HG03159 (cell line): ENCODE results near the gene SKAP1.
"Not testable (repeated sequence)": the region's sequence is repeated elsewhere in the genome, so short reads cannot be mapped to it uniquely, and the experiment has no call there.

Experiments used
- ATAC-seq: cut with Tn5 transposase; IDR thresholded peaks from one replicate; pipeline ENCODE4 v1.9.1; 2021; ENCODE audit warnings: mild to moderate bottlenecking, moderate library complexity; ENCODE audit not compliant: unreplicated experiment

The SKAP1 gene

GRCh38 chr17:48373883-48374282 is 56.1 kb downstream of the SKAP1 start:
- ATAC-seq = no peak

- ATAC-seq = no peak
Measured at GRCh38 chr17:48373130-48373830, 56.7 kb downstream of the SKAP1 start.

GRCh38 chr17:48368967-48369366 is 61.0 kb downstream of the SKAP1 start:
- ATAC-seq = not testable (repeated sequence)

GRCh38 chr17:48368352-48368908 is 61.6 kb downstream of the SKAP1 start:
- ATAC-seq = no peak

GRCh38 chr17:48363161-48363560 is 66.9 kb downstream of the SKAP1 start:
- no peak for ATAC-seq

GRCh38 chr17:48360861-48361633 is 69.0 kb downstream of the SKAP1 start:
- ATAC-seq = not testable (repeated sequence)

GRCh38 chr17:48357779-48358602 is 72.0 kb downstream of the SKAP1 start:
- no peak for ATAC-seq

GRCh38 chr17:48356866-48357265 is 73.1 kb downstream of the SKAP1 start:
- ATAC-seq = no peak

- ATAC-seq = no peak
Measured at GRCh38 chr17:48352630-48353029, 77.4 kb downstream of the SKAP1 start.

GRCh38 chr17:48351911-48352332 is 78.1 kb downstream of the SKAP1 start:
- ATAC-seq = no peak

- no peak for ATAC-seq
Measured at GRCh38 chr17:48348352-48348751, 81.7 kb downstream of the SKAP1 start.

- ATAC-seq = no peak
Measured at GRCh38 chr17:48347177-48347576, 82.8 kb downstream of the SKAP1 start.

- ATAC-seq = no peak
Measured at GRCh38 chr17:48344251-48344650, 85.8 kb downstream of the SKAP1 start.

- no peak for ATAC-seq
Measured at GRCh38 chr17:48340916-48341315, 89.1 kb downstream of the SKAP1 start.

- no peak for ATAC-seq
Measured at GRCh38 chr17:48338720-48339119, 91.3 kb downstream of the SKAP1 start.

- not testable (repeated sequence) for ATAC-seq
Measured at GRCh38 chr17:48337903-48338302, 92.1 kb downstream of the SKAP1 start.

- no peak for ATAC-seq
Measured at GRCh38 chr17:48336986-48337385, 93.0 kb downstream of the SKAP1 start.

GRCh38 chr17:48335858-48336500 is 94.0 kb downstream of the SKAP1 start:
- no peak for ATAC-seq

GRCh38 chr17:48335146-48335784 is 94.7 kb downstream of the SKAP1 start:
- no peak for ATAC-seq

GRCh38 chr17:48333034-48333530 is 96.9 kb downstream of the SKAP1 start:
- no peak for ATAC-seq
